Spinal cord (tissue), 10 donors: ENCODE results near the gene ECT2L. TPM values are rescaled to one million over a fixed set of nuclear protein-coding genes. Genes with fewer than 3 reads are reported as not detected.
A peak's percentile ranks its signal among the peaks of the same experiment; 100 is the strongest.

ENCODE experiments used
- DNase-seq, 6 donors: peaks; one replicate each; pipeline versions ENCODE4 v3.0.0 to v3.0.0-alpha.2; 2013 to 2015; ENCODE audit warnings: low spot score in 6 of 6, low read depth in 4 of 6
- H3K27ac ChIP-seq: one replicate; pipeline ENCODE4 v1.5.1; 2013; ENCODE audit warnings: low read depth, low read length, control low read depth
- H3K27me3 ChIP-seq: one replicate; pipeline ENCODE4 v1.6.1; 2013; ENCODE audit warnings: low read length; ENCODE audit not compliant: control insufficient read depth, insufficient read depth
- H3K36me3 ChIP-seq: one replicate; pipeline ENCODE4 v1.6.1; 2013; ENCODE audit warnings: low read length; ENCODE audit not compliant: control insufficient read depth, insufficient read depth
- H3K4me1 ChIP-seq: one replicate; pipeline ENCODE4 v1.6.1; 2013; ENCODE audit warnings: low read length; ENCODE audit not compliant: control insufficient read depth, insufficient read depth
- H3K4me3 ChIP-seq: one replicate; pipeline ENCODE4 v1.5.1; 2013; ENCODE audit warnings: low read depth, low read length, control low read depth
- H3K9me3 ChIP-seq: one replicate; pipeline ENCODE4 v1.6.1; 2013; ENCODE audit warnings: low read length; ENCODE audit not compliant: control insufficient read depth, insufficient read depth
- WGBS: methylation state at CpG from one replicate; pipeline ENCODE4 v1.1.5; 2013; ENCODE audit warnings: missing lambda C conversion rate; ENCODE audit not compliant: insufficient coverage; 5-methylcytosine and 5-hydroxymethylcytosine counted together
- polyA plus RNA-seq, 2 donors: library from polyadenylated mRNA; unstranded; fragments of 120-200 nt; gene quantifications; one replicate each; pipeline ENCODE4 v1.2.1, GENCODE V29; 2013; ENCODE audit not compliant: insufficient read length in 2 of 2
- total RNA-seq, 2 donors: library from RNA; depleted of rRNA in 1 of 2; stranded (reverse); fragments of 120-200 nt in 1 of 2; fragments of >200 nt in 1 of 2; gene quantifications; one replicate each; pipeline versions ENCODE4 v1.2.3 to v1.2.4, GENCODE V29; 2013 to 2014
- donor health status: healthy.

Gene ECT2L
- total and polyA plus RNA-seq, 4 donors = 0.54 to 0.99 (median 0.78) TPM

DNA sequence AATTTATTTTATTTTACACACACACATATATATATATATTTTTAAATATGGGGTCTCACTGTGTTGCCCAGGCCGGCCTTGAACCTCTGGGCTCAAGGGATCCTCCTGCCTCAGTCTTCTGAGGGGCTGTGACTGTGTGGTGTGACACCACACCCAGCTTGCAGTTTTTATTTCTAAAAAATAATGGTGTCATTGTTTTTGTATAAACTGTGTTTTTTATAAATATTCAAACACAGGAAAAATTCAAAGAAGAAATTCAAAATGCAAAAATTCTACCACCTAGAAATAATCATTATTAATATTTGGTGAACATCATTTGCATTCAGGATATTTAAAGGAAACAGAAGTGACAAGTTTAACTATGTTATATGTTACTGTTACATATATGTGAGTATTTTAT is 19.2 kb upstream of the ECT2L start:
- Histone ChIP-seq H3K27me3 (no peaks in the 10 kb centered on the region), H3K27ac (no peak overlapping the region), H3K36me3 (peaks cover 6% of the 10 kb centered on the region), H3K4me1 (peaks cover 3% of the 10 kb centered on the region), H3K4me3 (no peak overlapping the region), H3K9me3 (no peaks in the 10 kb centered on the region)
- DNase-seq = no peak
- WGBS = no CpG with 5 or more reads among the region's 1 CpG

DNA sequence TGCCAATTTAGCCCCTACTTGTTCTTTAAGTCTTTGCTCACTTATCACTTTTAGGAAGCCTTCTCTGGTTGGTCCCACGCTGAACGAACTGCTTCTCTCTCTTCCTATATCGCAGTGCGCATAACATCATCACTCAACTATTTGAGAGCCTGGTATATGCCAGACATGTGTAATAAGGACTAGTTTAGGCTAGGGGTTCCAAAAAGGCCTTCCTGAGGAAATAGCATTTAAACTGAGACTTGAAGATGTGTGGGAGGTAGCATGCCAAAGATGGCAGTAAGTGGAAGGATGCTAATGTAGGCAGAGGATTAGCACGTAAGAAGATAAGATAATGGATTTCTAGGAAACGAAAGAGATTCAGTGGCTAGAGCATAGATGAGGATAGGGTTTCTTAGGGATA is 17.6 kb upstream of the ECT2L start:
- H3K4me1 ChIP-seq = peaks cover 3% of the 10 kb centered on the region
- H3K4me3 ChIP-seq = no peak overlapping the region
- 100% methylated on average over 3 of the region's 6 CpGs for WGBS
- no peak for DNase-seq
- H3K9me3 ChIP-seq = no peaks in the 10 kb centered on the region
- no peak overlapping the region for H3K27ac ChIP-seq
- no peaks in the 10 kb centered on the region for H3K27me3 ChIP-seq
- peaks cover 6% of the 10 kb centered on the region for H3K36me3 ChIP-seq

DNA sequence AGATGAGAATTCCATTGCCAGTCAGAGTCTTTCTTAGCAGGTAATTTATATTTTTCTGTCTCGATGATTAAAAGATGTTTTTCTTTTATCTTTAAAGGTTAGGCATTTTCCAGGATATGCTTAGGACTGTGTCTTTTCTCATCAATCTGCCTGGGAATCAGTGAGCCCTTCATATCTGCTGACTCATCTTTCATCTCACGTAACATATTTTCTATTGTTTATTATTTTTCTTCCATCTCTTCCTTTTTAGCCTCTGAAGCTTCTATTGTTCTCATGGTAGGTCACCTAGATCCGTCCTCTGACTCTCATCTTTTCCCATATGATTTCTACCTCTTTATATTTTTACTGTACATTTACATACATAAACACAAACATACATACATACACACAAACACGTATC is 13.6 kb upstream of the ECT2L start:
- WGBS = 92% methylated on average over 2 of the region's 4 CpGs
- Histone ChIP-seq H3K27me3 (no peaks in the 10 kb centered on the region), H3K4me3 (no peak overlapping the region), H3K9me3 (no peaks in the 10 kb centered on the region), H3K36me3 (peaks cover 11% of the 10 kb centered on the region), H3K27ac (no peak overlapping the region), H3K4me1 (no peaks in the 10 kb centered on the region)
- no peak for DNase-seq

DNA sequence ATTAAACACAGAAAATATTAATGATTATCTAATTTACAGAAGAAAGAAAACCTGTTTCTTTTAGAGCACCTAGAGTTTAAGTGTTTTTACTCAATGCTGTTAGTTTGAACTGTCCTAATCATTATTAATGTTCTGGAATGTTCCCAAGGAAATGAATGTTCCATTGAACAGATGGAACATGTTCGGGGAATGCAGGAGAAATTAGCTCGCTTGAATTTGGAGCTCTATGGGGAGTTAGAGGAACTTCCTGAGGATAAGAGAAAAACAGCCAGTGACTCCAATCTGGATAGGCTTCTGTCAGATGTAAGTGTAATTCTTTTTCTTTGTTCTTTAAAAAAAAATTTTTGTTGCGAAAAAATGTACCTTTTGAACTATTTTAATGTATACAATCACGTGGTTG is 10.8 kb upstream of the ECT2L start:
- no peaks in the 10 kb centered on the region for H3K27me3 ChIP-seq
- peak overlapping the region; percentile 49 for H3K27ac ChIP-seq
- DNase-seq = peak in 1 of 6 donors; percentile 34
- 53% methylated on average over 3 of the region's 4 CpGs for WGBS
- H3K4me3 ChIP-seq = no peak overlapping the region
- peaks cover 11% of the 10 kb centered on the region for H3K36me3 ChIP-seq
- H3K4me1 ChIP-seq = no peaks in the 10 kb centered on the region
- H3K9me3 ChIP-seq = no peaks in the 10 kb centered on the region

DNA sequence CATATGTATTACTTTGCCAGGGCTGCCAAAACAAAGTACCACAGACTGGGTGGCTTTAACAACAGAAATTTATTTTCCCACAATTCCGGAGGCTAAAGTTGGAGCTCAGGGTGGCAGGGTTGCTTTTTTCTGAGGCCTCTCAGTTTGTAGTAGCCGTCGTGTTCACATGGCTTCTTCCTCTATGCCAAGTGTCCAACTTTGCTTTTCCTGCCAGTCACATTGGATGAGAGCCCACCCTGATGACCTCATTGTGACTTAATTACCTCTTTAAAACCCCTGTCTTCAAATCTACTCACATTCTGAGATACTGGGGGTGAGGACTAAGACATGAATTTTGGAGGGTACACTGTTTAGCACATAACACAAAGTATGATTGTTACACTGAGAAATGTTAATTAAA is 9.9 kb upstream of the ECT2L start:
- no peaks in the 10 kb centered on the region for H3K27me3 ChIP-seq
- DNase-seq = peak in 4 of 6 donors; percentile 23 to 77 (median 49)
- H3K9me3 ChIP-seq = no peaks in the 10 kb centered on the region
- H3K27ac ChIP-seq = peak overlapping the region; percentile 49
- H3K36me3 ChIP-seq = peaks cover 6% of the 10 kb centered on the region
- H3K4me1 ChIP-seq = no peaks in the 10 kb centered on the region
- no peak overlapping the region for H3K4me3 ChIP-seq
- no CpG with 5 or more reads among the region's 3 CpGs for WGBS

DNA sequence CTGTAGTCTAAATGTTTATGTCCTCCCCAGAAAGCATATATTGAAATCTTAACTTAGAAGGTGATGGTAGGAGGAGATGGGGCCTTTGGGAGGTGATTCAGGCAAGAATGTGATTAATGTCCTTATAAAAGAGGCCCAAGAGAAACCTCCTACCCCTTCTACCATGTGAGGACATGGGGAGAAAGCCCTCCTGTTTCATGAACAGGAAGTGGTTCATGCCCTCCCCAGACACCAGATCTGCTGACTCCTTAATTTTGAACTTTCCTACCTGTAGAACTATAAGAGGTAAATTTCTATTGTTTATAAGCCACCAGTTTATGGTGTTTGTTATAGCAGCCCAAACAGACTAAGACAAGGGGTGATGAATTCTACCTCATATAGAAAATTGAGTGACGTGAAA is 8.7 kb upstream of the ECT2L start:
- Histone ChIP-seq H3K27ac (no peak overlapping the region), H3K36me3 (peaks cover 6% of the 10 kb centered on the region), H3K4me3 (no peak overlapping the region), H3K4me1 (no peaks in the 10 kb centered on the region), H3K27me3 (no peaks in the 10 kb centered on the region), H3K9me3 (no peaks in the 10 kb centered on the region)
- WGBS = no CpG with 5 or more reads among the region's 1 CpG
- DNase-seq = no peak

DNA sequence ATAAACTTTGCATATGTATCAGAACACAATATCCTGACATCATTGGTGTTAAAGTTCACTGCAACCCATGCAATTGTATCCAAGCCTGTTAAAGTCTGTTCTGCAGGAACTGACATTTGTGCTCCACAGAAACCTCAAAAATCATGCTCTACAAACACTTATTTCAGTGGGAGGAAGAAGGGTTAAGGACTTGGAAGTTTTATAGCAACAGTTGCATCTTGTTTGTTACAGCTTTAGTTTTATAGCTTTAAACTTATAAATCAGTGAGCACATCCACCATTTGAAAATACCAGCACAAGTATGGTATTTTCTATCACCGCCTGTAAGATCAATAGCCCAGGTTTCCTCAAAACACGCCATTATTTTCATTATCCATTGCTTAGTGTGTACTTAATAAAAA is 884 bp downstream of the ECT2L start:
- peaks cover 3% of the 10 kb centered on the region for H3K36me3 ChIP-seq
- no CpG with 5 or more reads among the region's 2 CpGs for WGBS
- peaks cover 9% of the 10 kb centered on the region for H3K27me3 ChIP-seq
- H3K4me3 ChIP-seq = no peak overlapping the region
- no peaks in the 10 kb centered on the region for H3K9me3 ChIP-seq
- no peak overlapping the region for H3K27ac ChIP-seq
- no peak for DNase-seq
- peaks cover 7% of the 10 kb centered on the region for H3K4me1 ChIP-seq

DNA sequence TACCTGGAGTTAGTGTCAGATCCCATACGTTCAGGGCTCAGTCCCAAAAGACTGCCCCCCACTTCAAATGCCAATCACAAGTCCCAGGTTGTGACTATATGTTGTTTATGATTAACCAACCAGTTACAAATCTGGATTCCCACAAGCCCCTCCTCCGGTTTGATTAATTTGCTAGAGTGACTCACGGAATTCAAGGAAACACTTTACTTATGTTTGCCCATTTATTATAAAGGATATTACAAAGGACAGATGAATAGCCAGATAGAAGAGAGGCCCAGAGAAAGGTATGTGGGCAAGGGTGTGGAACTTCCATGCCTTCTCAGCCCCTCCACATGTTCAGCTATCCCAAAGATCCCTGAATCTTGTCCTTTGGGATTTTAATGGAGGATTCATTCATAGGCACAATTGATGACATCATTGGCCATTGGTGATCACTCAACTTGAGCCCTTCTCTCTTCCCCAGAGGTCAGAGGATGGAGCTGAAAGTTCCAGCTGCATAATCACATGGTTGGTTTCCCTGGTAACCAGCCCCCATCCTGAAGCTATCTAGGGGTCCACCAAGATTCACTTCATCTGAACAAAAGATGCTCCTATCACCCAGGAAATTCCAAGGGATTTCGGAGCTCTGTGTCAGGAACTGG is 2.0 kb downstream of the ECT2L start:
- WGBS = no CpG with 5 or more reads among the region's 4 CpGs

DNA sequence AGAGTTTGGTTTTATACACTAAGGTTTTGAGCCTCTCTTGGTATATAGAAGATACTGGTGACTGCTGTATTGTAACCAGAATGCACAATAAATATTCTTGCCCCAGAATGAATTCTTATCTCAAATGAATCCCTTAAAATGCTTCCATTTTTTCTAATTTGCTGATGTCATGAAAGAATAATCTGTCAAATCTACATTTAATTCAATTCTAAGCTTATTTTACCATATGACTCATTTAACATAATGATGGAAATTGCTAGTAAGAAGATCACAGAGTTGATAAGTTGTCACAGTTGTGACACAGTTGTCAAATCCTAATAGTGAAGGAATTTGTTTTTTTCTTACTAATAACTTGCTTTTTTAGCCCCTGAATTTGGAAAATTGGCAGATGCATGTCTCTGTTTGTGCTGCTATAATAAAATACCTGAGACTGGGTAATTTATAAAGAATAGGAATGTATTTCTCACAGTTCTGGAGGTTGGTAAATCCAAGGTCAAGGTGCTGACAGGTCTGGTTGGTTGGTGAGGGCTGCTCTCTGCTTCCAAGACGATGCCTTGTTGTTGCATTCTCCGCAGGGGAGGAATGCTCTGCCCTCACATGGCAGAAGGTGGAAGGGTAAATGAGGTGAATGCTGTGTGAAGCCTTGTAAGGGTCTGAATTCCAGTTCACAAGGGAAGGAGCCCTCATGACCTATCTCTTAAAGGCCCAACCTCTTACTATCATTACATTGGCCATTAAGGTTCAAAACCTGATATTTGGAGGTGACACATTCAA is 4.7 kb downstream of the ECT2L start:
- H3K36me3 ChIP-seq = peaks cover 3% of the 10 kb centered on the region
- no peak overlapping the region for H3K27ac ChIP-seq
- no peak for DNase-seq
- H3K9me3 ChIP-seq = no peaks in the 10 kb centered on the region
- H3K4me3 ChIP-seq = no peak overlapping the region
- 29% methylated on average over 1 of the region's 2 CpGs for WGBS
- H3K27me3 ChIP-seq = peaks cover 7% of the 10 kb centered on the region
- peaks cover 7% of the 10 kb centered on the region for H3K4me1 ChIP-seq

More for the DNA sequence above, 2.0 kb downstream of the ECT2L start:
- Histone ChIP-seq H3K9me3 (no peaks in the 10 kb centered on the region), H3K36me3 (peaks cover 3% of the 10 kb centered on the region), H3K4me1 (peaks cover 7% of the 10 kb centered on the region), H3K4me3 (no peak overlapping the region), H3K27me3 (peaks cover 9% of the 10 kb centered on the region), H3K27ac (no peak overlapping the region)
- DNase-seq = no peak

DNA sequence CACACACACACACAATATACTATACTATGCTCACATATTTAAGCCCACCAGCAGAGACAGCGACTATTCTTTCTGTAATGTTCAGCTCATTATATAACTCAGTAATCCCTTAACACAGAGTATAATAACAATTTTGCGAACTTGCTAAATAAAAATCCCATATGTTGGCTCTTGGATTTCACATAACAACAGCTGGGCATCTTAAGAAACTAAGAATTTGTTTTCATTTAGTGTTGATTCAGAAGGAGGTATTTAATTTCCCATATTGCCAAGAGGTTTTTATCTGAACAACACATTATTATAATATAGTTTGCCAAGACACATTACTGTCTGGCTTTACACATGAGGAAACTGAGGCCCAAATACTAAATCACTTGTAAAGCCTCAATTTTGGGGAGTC is 7.4 kb downstream of the ECT2L start:
- DNase-seq = peak in 2 of 6 donors; percentile 48 to 57
- Histone ChIP-seq H3K9me3 (no peaks in the 10 kb centered on the region), H3K27me3 (no peaks in the 10 kb centered on the region), H3K4me3 (no peak overlapping the region), H3K27ac (no peak overlapping the region), H3K36me3 (no peaks in the 10 kb centered on the region), H3K4me1 (no peaks in the 10 kb centered on the region)
- WGBS = no CpG with 5 or more reads among the region's 2 CpGs
